ENCODE data around the gene TFCP2L1.

TFCP2L1 gene

DNA sequence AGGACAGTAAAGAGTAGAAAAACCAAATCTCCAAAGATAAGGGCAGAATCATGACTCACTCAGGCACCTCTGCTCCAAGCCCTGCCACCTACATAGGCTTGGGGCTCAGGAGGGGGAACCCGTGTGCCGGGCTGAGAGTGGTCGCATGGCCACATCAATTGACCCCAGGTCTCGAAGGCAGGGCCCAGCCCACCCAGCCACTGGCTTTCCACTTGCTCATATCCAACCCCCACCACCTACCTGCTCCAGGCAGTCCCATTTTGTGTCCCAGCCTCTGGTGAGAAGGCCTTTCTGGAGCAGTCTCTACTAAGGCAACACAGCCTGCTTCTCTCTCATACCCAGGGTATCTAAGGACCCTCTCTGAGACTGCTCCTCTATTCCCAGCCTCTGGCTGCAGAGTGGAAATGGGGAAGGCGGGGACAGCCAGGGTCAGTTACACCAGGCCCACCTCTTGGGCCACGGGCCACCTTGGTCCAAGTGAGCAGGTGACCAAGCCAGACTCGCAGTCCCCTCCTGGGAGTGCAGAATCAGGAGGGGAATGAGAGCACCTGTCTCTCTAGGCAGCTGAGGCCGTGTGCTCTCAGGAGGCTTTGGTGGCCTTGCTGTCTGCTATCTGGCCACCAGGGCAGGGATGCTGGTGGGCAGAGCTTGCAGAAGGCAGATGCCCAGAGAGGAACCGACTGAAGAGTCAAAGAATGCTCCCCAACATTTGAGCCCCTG lies 20.8 kb downstream of the TFCP2L1 start:
- DNase-seq: no peak

DNA sequence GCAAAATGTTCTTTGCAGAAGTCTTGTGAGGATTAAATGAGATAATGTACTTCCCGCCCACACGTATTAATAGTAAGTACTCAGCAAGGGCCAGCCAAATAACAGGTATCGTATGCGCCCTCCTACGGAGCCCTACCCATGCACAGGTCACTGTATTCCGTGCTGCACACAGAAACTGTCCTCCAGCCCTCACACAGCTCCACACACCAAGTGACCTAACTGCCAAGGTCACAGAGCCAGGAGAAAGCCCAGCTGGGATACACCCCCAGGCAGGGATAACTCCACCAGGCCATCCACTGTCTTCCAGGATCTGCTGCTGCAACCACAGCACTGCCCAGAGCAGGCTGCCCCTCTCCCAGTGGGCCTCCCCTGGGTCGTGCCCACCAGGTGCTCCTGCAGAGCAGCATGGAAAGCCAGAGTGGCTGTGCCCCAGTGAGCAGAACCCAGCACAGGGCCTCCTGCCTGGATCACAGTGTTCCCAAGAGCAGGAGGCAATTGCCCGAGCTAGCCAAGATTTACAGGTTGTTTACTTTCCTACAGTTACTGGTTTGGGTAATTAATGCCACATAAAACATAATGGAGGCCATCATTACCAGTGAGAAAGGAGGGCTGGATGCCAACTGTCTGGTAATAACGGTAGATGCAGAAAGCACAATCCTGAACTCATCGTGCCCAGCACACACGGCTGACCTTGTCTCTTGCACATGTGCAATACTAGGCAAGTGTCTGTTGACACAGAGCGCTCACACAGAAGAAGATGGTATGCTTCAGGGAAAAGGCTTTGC lies 24.4 kb downstream of the TFCP2L1 start:
- no peak for DNase-seq

DNA sequence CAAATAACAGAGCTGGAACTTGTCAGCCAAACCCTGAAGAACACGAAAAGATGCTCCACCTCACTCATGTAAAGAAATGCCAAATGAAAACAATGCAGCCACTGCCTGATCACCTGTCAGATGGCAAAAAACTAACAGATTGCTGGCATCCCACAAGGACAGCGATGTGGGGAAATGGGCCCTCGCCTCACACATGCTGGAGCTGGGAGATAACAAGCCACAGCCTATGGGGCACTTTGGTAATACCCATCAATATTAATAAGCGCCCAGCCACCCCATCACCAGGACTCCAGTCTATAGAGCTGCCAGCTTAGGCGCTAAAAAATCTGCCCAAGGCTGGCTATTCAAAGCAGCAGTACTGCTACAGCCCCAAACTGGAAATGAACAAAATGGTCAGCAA lies 27.0 kb downstream of the TFCP2L1 start:
- DNase-seq: no peak

DNA sequence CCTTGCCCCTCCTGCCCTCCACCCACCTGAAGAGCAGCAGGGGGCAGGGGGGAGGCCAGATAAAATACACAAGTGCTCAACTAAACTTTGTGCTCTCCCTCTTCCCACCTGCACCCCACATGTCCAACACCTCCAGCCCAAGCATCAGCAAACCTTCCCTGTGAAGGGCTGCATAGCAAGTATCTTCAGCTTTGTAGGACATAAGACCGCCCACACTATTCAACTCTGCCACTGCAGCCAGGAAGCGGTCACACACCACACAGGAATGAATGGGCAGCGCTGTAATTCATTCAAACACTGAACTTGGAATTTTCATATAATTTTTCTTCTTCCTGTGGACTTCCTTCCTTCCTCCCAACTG lies 27.5 kb downstream of the TFCP2L1 start:
- DNase-seq: no peak

DNA sequence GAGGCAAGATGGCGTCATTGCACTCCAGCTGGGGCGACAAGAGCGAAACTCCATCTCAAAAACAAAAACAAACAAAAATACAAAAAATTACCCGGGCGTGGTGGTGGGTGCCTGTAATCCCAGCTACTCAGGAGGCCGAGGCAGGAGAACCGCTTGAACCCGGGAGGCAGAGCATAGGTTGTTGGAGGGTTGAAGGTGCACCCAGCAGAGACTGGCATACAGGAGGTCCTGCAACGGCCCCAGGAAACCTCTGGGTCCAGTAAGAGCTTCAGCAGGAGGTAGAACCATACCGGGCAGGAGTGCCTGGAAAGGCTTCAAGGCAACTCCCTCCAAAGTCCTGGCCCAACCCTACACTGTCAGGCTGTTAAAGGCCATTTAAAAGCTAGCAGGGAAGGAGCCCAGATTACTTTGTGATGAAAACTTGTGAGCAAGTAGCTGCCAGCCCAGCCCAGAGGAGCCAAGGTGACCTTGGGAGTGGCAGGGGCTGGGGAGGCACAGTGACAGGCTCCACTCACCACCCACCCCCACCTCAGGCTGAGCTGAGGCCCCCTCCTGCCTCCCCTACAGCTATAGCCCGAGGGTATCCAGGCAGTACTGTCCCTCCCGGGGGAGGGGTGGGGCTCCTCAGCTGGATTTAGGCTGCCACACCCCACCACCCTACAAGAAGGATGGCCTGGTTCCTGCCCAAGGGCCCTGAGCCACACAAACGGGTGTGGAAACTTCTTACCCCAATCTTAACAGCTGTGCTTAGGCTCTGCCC lies 28.1 kb downstream of the TFCP2L1 start:
- no peak for DNase-seq

DNA sequence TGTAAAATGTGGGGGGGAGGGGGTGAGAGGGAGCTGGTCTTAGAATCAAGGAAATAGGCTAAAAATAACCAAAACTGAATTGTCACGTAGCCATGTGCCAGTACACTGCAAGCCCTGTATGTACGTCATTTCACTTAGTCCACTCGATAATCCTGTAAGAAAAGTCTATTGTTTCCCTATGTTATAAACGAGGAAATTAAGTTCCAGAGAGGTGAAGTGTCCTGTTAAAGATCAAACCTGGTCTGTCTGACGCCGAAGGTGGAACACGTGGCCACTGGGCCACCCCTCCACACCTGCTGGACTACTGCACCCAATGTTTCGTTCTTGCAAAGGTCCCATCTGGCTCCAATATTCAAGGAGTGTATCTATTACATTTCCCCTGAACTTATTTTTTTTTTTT lies 29.6 kb downstream of the TFCP2L1 start:
- no peak for DNase-seq

DNA sequence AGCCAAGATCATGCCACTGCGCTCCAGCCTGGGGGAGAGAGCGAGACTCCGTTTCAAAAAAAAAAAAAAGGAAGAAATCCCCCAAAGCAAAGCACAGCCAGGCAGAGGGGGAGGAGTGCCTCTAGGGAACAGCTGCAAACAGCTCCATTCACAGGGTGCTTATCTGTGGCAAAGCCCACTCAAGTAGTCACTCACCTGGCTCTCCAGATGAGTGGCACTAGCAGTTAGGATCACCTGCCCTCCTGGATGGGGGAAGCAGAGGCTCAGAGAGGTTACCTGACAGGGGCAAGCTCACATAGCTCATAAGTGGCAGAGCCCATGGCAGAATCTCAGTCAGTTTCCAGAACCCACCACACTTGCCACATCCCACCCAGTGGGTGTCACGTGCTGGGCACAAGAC lies 30.3 kb downstream of the TFCP2L1 start:
- no peak for DNase-seq

DNA sequence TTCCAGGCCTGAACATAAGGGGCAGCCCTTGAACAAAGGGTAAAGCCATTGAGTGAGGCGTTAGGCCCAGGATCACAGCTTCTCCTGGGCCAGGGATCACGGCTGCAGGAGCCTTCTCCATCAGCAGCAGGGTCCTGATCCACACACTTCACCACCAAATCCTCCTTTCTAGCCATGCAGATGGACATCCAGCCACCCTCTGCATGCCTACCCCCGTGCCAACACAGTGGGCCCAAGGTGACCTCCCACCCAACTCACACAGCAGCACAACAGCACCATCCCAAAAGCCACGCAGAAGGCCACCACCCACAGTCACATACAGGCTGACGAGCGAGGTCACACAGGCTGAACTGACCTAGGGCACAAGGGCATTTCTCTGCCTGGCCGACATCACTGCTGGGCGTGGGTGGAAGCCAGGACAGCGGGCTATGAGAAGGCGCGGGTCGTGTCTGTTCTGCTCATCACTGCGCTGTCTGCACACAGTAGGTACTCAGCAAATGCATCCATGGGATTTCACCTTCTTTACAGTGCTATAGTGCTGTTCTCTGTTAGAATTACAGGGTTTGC lies 31.2 kb downstream of the TFCP2L1 start:
- no peak for DNase-seq

DNA sequence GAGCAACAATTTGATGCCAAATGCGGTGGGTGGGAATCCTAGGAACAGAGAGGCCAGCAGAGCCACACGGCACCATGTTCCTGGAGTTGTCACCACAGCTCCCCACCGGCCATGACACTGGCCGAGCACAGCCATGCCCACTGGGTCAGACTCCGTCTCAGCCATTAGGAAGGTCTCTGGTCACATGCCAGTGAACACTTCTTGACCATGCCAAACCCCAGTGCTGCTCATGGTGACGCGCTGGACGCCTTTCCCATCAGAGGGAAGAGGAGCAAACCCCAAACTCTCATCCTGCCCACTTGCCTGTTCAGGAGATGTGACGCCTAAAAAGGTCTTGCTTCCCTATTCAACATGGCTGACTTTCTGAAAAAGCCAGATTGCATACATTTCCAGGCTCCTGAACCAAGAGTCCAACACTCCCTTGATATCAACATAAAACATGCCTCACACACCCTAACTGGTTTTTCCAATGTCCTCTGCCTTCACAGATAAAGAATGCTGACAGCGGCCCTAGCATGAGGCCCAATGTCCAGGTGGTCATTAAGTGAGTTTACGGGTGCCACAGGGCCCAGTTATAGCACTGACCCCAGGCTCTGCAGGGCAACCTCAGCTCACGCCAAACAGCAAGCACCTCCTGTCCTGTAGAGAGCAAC lies 31.9 kb downstream of the TFCP2L1 start:
- DNase-seq: no peak

DNA sequence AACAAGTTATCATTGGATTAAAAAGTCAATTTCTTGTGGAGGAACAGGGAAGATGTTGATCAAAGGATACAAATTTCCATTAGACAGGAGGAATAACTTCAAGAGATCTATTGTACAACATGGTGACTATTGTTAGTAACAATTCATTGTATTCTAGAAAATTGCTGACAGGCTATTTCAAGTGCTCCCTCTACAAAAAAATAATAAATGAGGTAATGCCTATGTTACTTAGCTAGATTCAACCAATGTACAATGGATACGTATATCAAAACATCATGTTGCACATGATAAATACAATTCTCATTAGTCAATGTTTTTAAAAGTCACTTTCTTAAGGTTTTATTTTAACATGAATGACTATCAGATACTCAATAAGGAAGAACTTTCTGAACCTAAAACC lies 33.5 kb downstream of the TFCP2L1 start:
- DNase-seq: no peak

DNA sequence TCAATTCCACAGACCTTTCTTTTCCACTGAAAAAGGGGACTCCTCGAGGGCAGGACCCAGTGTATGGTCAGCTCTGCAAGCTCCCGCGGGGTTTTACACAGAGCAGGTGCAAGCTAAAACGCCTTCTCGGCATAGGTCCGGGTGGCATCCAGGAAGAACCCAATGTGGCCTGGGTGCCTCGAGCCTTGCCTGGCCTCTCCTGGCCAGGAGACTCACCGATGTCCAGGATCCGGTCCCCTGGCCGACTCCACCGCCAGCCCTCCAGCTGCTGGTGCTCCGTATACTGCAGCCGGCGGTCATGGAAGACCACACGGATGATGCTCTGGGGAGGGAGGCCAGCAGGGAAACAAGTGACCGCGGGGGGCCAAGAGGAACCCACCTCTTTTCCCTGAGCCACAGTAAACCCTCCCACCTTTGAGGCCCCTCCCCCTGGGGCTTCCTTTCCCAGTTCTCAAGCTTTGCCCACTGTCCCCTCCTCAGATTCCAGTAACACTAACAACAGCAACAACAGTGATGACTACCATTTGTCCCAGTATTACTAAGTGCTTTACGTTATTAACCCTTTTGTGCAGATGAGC lies 36.1 kb downstream of the TFCP2L1 start:
- DNase-seq: no peak

DNA sequence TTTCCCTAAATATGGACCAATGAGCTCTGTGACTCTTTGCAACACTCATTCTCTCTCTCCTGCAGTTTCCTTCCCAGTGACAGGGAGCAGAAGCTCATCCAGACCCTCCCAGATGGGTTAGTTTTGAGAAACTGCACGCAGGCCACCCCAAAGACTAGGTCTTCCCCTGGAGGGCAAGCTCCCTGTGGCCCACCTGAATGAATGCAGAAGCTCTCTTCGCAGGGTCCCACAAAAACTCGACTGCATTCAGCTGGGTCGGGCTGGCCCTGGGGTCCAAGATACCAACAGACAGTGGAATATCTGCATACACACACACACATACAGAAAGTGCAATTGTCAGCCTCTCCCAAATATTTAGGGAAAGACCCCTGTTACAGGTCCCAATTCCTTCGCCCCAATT lies 37.0 kb downstream of the TFCP2L1 start:
- no peak for DNase-seq

DNA sequence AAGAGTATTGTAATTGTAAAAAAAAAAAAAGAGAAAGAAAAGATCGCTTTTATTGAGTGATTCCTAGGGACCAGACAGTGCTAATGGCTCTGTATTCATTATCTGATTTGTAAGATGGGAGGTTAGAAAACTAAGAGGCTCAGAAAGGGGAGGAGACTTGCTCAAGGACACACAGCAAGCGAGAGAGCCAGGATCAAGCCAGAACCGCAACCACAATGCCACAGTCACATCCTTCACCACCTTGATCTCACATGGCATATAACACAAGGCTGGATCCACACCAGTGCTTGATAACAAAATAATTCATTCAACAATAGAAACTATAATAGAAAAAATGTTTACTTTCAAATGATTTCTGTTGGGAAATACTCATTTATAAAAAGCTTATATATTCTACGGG lies 37.5 kb downstream of the TFCP2L1 start:
- no peak for DNase-seq

DNA sequence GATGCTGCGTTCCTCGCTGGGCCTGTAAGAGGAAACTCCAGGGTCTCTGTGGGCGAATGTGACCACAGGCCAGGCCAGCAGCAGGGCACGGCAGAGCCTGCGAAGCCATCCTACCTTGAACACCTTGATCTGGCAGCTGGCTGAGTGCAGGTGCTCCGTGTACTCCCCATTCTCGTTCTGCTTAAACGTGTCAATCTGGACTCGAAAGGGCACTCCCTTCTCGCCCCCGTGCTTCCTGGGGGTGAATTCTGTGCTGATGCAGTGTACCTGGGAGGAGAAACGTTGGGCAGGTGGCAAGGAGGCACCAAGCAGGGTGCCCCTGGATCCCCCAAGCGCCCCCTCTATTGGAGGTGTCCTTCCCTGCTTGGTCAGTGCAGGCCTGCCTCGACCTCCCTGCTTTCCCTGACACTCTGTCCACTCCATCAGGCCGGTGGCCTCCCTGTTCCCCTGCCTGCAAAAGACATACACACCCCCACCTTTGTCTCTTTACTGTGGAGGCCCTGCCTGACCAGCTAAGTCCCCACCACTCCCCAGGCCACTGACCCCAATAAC lies 38.2 kb downstream of the TFCP2L1 start:
- no peak for DNase-seq

DNA sequence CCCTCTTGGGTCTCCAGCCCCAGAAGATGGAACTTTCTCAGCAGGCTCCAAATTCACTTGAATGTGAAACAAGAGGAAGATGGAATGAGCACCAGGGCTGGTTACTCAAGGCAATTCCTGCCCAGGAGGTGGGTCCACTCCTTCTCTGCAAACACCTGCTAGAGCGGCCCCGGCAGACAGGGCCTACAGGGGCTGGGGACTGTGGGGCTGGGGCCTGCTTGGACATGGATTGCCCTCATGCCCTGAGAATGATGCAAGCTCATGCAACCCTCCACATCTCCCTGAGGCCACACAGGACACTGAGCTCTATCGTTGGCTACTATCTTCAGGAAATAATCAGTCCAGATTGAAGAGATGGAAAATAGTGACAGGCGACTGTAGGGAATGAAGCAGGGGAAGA lies 39.1 kb downstream of the TFCP2L1 start:
- DNase-seq: peak in 1 of 2 experiments; percentile 15

DNA sequence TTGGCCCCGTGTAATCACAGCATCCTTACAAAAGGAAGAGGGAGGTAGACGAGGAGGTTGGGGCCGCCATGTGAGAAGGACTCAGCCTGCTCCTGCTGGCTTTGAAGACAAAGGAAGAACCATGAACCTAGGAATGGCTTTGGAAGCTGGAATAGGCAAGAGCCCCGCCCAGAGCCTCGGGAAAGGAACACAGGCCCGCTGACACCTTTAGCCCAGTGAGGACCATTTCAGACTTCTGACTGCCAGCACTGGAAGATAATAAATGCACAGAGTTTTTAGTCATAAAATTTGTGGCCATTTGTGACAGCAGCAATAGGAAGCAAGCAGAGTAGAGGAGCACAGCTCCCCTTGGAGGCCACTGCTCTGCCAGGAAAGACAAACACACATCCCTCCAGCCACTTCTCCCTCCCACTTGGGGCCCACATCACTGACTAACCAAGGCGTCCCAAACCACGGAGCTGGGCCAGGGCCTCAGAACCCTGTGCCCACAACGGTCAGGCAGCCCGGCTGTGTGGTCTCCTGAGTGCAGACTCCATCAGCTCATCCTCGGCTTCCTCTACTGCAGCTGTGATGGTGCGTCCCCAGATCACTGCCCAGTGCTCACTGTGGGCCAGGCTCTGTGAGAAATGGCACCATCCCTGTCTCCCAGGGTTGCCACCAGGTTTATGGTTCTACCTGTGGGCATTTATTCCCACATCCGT lies 39.7 kb downstream of the TFCP2L1 start:
- no peak for DNase-seq

DNA sequence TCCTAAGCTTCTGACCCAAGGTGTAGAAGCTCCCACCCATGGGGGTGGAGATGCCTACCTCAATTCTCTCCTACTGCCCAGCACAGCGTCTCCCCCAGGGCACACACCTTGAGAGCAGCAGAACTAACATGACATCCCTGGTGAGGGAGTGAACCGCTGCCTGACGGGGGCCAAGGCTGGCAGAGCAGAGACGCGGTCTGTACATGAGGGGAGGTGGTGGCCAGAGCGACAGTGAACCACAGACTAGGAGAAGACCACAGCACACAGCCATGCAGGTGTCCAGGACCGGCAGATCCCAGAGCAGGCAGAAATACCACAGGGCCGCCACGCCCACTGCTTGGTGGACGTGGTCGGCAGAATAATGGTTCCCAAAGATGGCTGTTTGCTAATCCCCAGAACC lies 40.4 kb downstream of the TFCP2L1 start:
- no peak for DNase-seq

DNA sequence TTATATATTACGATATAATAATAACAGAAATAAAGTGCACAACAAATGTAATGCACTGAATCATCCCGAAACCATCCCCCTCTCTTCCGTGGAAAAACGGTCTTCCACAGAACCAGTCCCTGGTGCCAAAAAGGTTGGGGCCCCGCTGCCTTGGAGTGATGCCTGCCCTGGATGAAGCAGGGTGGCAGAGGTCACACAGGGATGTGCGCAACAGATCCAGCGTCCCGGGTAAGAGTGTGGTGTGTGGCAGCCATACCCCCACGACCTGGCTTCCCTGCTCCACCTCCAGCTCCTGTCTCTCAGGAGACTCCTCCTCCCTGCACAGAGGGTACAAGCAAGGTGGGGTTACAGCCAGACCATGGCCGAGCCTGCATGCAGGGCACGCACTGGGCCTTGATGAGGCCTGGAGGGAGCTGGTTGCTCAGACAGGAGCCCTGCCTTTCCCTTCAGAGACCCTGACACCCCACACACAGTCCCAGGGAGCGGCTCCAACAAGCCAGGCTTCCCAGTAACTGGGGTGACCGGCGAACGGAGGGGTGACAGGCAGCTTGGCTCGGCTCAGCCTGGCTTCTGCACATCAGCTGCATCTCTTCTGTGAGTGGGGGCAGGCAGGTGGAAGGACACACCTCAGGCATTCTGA lies 41.1 kb downstream of the TFCP2L1 start:
- DNase-seq: no peak

DNA sequence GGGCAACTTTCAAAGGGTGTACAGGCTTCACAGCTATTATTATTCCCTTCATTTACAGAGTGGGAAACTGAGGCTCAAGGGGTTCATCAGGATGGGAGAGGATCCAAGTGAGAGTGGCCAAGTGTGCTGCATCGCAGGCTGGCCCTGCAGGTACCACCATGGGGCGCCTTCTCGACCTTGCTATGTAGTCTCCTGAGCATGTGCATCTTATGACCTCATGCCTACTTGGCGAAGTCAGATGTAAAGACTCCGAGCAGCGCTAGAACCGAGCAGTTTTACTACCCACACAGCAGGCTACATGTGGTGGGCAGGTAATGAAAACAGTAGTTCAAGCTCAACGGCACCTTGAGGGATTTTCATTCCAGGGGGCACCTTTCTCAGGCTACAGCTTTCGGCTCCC lies 42.0 kb downstream of the TFCP2L1 start:
- DNase-seq: no peak

DNA sequence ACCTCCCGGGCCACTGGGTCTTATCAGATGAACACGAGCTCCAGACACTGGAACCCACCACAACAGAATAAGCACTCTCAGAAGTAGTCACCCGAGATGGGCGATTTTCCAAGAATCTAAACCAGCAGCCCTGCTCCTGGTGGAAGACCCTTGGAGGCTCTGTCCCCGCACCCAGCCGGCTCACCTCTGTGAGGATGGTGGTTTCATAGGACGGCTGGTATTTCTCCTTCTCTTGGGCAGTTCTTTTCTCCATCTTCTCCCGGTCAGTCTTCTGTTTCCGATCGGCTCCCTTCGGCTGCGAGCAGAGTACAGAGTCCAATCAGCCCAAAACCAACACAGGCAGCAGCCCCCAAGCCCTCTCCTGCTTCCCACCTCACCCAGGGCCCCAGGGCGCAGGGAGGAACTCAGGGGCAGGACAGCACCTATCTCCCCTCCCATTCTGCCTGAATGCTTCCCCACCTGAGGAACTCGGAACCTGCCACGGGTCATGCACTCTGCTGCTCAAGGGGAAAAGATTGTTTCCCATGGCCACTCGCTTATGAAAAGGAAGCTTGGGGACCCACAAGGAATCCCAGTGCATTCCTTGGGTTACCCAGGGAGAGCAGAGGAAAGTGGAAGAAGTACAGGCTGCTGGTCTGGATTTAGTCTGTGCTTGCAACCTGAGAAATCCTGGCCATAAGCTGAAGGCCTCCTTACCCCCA lies 42.7 kb downstream of the TFCP2L1 start:
- no peak for DNase-seq

DNA sequence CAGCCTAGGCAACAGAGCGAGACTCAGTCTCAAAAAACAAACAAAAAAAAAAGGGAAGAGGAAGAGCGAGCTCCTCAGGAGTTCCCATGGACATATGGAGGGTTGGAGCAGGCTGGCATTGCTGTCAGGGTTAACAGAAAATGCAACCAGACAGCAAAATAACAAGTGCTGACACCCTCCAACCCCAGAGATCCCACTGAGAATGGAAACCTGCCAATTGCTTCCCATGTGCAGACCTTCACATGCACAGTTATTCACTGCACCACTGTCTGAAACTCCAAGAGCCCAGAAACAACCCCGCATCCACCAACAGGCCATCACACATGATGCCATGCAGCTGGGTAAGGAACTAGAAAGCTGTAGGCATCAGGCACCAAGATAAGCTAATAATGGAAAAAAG lies 43.5 kb downstream of the TFCP2L1 start:
- no peak for DNase-seq

Measured in NCI-H1930 (cell line).